IMR-90 (cell line): ENCODE data around the gene MAML3. TPM values are rescaled to one million over a fixed set of nuclear protein-coding genes. Genes with fewer than 3 reads are reported as not detected.

Experiments used
- ATAC-seq: fragments of 200-7000 bp; cut with Tn5 transposase; 2 replicates; pipeline ENCODE4 v1.9.1; 2020; ENCODE audit warnings: low read depth, mild to moderate bottlenecking, moderate library complexity
- BruUV-seq: library from RNA; stranded (reverse); fragments of 400-500 nt; replicated peaks from 2 replicates; lab custom pipeline; 2021; lab: Mats Ljungman, UMichigan
- CTCF ChIA-PET: fragments of 300-600 bp; formaldehyde crosslinking; extraction: SDS; loops from one replicate; lab custom pipeline; 2021; ENCODE audit warnings: antibody characterized with exemption; lab: Yijun Ruan, JAX
- POLR2A ChIA-PET: fragments of 300-600 bp; sonication (Branson Sonifier 250); formaldehyde crosslinking; loops from one replicate; lab custom pipeline; 2022; ENCODE audit warnings: antibody characterized with exemption; ENCODE audit not compliant: unreplicated experiment; lab: Charles Lee
- DNase-seq: peaks from one replicate; pipeline ENCODE4 v3.0.0; 2013
- H2AFZ ChIP-seq: replicated peaks from 2 replicates; pipeline ENCODE3; 2013; ENCODE audit warnings: low read length, mild to moderate bottlenecking; ENCODE audit not compliant: poor library complexity
- H2AK5ac ChIP-seq: 2 replicates; pipeline ENCODE4 v1.6.1; 2013; ENCODE audit warnings: low read depth, low read length, inconsistent platforms
- H2AK9ac ChIP-seq: replicated peaks from 2 replicates; pipeline ENCODE3; 2013; ENCODE audit warnings: mild to moderate bottlenecking, low read depth, low read length, moderate library complexity; ENCODE audit not compliant: poor library complexity
- H2BK120ac ChIP-seq: 2 replicates; pipeline ENCODE4 v1.6.1; 2013; ENCODE audit warnings: low read depth, low read length, inconsistent platforms
- H2BK15ac ChIP-seq: 3 replicates; pipeline ENCODE4 v1.6.1; 2013; ENCODE audit warnings: low read depth, low read length, inconsistent platforms
- H2BK20ac ChIP-seq: 2 replicates; pipeline ENCODE4 v1.6.1; 2013; ENCODE audit warnings: low read depth, mild to moderate bottlenecking, inconsistent platforms, low read length, moderate library complexity
- H2BK5ac ChIP-seq: 2 replicates; pipeline ENCODE4 v1.6.1; 2013; ENCODE audit warnings: mild to moderate bottlenecking, low read depth, low read length, inconsistent platforms; ENCODE audit not compliant: poor library complexity, severe bottlenecking
- H3K14ac ChIP-seq: replicated peaks from 2 replicates; pipeline ENCODE4 v1.6.1; 2013; ENCODE audit warnings: low read depth, low read length, inconsistent platforms
- H3K18ac ChIP-seq: 2 replicates; pipeline ENCODE4 v1.6.1; 2013; ENCODE audit warnings: low read depth, low read length, control low read depth
- H3K23ac ChIP-seq: 2 replicates; pipeline ENCODE4 v1.6.1; 2013; ENCODE audit warnings: low read depth, low read length, inconsistent platforms
- H3K27ac ChIP-seq: 2 replicates; pipeline ENCODE4 v1.5.1; 2013; ENCODE audit warnings: mild to moderate bottlenecking, control low read depth, low read length; ENCODE audit not compliant: insufficient read depth
- H3K27me3 ChIP-seq: 2 replicates; pipeline ENCODE4 v1.6.1; 2013; ENCODE audit warnings: low read length; ENCODE audit not compliant: control insufficient read depth, insufficient read depth
- H3K36me3 ChIP-seq: 2 replicates; pipeline ENCODE4 v1.6.1; 2013; ENCODE audit warnings: low read length, mixed read lengths; ENCODE audit not compliant: control insufficient read depth, insufficient read depth
- H3K4ac ChIP-seq: 2 replicates; pipeline ENCODE4 v1.6.1; 2013; ENCODE audit warnings: low read depth, low read length, inconsistent platforms
- H3K4me1 ChIP-seq: 2 replicates; pipeline ENCODE4 v1.6.1; 2013; ENCODE audit warnings: low read length, mixed read lengths; ENCODE audit not compliant: control insufficient read depth, insufficient read depth
- H3K4me2 ChIP-seq: 2 replicates; pipeline ENCODE4 v1.6.1; 2013; ENCODE audit warnings: low read depth, mild to moderate bottlenecking, control low read depth, low read length, moderate library complexity
- H3K4me3 ChIP-seq: 2 replicates; pipeline ENCODE4 v1.5.1; 2013; ENCODE audit warnings: low read depth, mild to moderate bottlenecking, control low read depth, low read length, moderate library complexity; ENCODE audit not compliant: insufficient read depth
- H3K56ac ChIP-seq: 2 replicates; pipeline ENCODE4 v1.6.1; 2013; ENCODE audit warnings: low read length, inconsistent platforms; ENCODE audit not compliant: insufficient read depth; ENCODE audit errors: extremely low read depth
- H3K79me1 ChIP-seq, 2 experiments: 2 replicates each; pipeline ENCODE4 v1.6.1; 2013; ENCODE audit warnings: low read length in 2 of 2, inconsistent platforms in 1 of 2, low read depth in 1 of 2
- H3K9ac ChIP-seq: 2 replicates; pipeline ENCODE4 v1.6.1; 2013; ENCODE audit warnings: low read depth, low read length, control low read depth
- H3K9me1 ChIP-seq: 2 replicates; pipeline ENCODE4 v1.6.1; 2013; ENCODE audit warnings: low read length, inconsistent platforms; ENCODE audit not compliant: insufficient read depth
- H3K9me3 ChIP-seq: 2 replicates; pipeline ENCODE4 v1.6.1; 2013; ENCODE audit warnings: low read length; ENCODE audit not compliant: control insufficient read depth, insufficient read depth
- H4K20me1 ChIP-seq: 2 replicates; pipeline ENCODE4 v1.6.1; 2013; ENCODE audit warnings: low read length, inconsistent platforms; ENCODE audit not compliant: insufficient read depth
- H4K5ac ChIP-seq: 2 replicates; pipeline ENCODE4 v1.6.1; 2013; ENCODE audit warnings: mild to moderate bottlenecking, low read depth, low read length, control low read depth
- H4K8ac ChIP-seq, 2 experiments: 2 replicates each; pipeline ENCODE4 v1.6.1; 2013; ENCODE audit warnings: low read depth in 2 of 2, low read length in 2 of 2, control low read depth in 1 of 2, inconsistent platforms in 1 of 2
- H4K91ac ChIP-seq: 2 replicates; pipeline ENCODE4 v1.6.1; 2013; ENCODE audit warnings: low read depth, low read length, inconsistent platforms; ENCODE audit not compliant: insufficient read depth
- BHLHE40 ChIP-seq: fragments of 150-350 bp; IDR thresholded peaks from 2 replicates; pipeline ENCODE4 v1.6.1; 2016; ENCODE audit warnings: mild to moderate bottlenecking, low read depth, low read length
- CEBPB ChIP-seq: IDR thresholded peaks from 2 replicates; pipeline ENCODE4 v1.6.1; 2012; ENCODE audit warnings: low read depth, low read length, improper control_type of control experiment
- CHD1 ChIP-seq: IDR thresholded peaks from 2 replicates; pipeline ENCODE4 v1.6.1; 2012; ENCODE audit warnings: low read depth, low read length, improper control_type of control experiment
- FOS ChIP-seq: fragments of 150-350 bp; IDR thresholded peaks from 2 replicates; pipeline ENCODE4 v1.6.1; 2016; ENCODE audit warnings: low read depth, low read length
- MAFK ChIP-seq: IDR thresholded peaks from 2 replicates; pipeline ENCODE4 v1.6.1; 2012; ENCODE audit warnings: low read depth, low read length, improper control_type of control experiment
- MAZ ChIP-seq: IDR thresholded peaks from 2 replicates; pipeline ENCODE4 v1.6.1; 2012; ENCODE audit warnings: low read depth, mild to moderate bottlenecking, low read length, improper control_type of control experiment, moderate library complexity, borderline replicate concordance
- MXI1 ChIP-seq: IDR thresholded peaks from 2 replicates; pipeline ENCODE4 v1.6.1; 2012; ENCODE audit warnings: low read depth, mild to moderate bottlenecking, low read length, moderate library complexity, borderline replicate concordance
- NFE2L2 ChIP-seq: fragments of 150-350 bp; IDR thresholded peaks from 2 replicates; pipeline ENCODE4 v1.6.1; 2016; ENCODE audit warnings: low read depth, mild to moderate bottlenecking, low read length
- POLR2A ChIP-seq: IDR thresholded peaks from 2 replicates; pipeline ENCODE4 v1.6.1; 2012; ENCODE audit warnings: mild to moderate bottlenecking, low read depth, low read length
- RAD21 ChIP-seq: IDR thresholded peaks from 2 replicates; pipeline ENCODE4 v1.6.1; 2012; ENCODE audit warnings: low read length, improper control_type of control experiment
- RCOR1 ChIP-seq: IDR thresholded peaks from 2 replicates; pipeline ENCODE4 v1.6.1; 2012; ENCODE audit warnings: mild to moderate bottlenecking, low read length, improper control_type of control experiment; ENCODE audit not compliant: insufficient replicate concordance
- RFX5 ChIP-seq: IDR thresholded peaks from 2 replicates; pipeline ENCODE4 v1.8.0; 2012; ENCODE audit warnings: low read depth, mild to moderate bottlenecking, low read length, moderate library complexity
- SMC3 ChIP-seq: fragments of 150-350 bp; IDR thresholded peaks from 2 replicates; pipeline ENCODE4 v1.6.1; 2016; ENCODE audit warnings: low read depth, mild to moderate bottlenecking, antibody characterized with exemption, low read length, moderate library complexity
- WGBS, 2 experiments: methylation state at CpG; one replicate each; pipeline versions ENCODE4 v1.1.5 to v1.1.7; 2013; ENCODE audit warnings: missing lambda C conversion rate in 2 of 2; ENCODE audit not compliant: insufficient read length in 1 of 2; ENCODE audit errors: extremely low coverage in 2 of 2; 5-methylcytosine and 5-hydroxymethylcytosine counted together
- dilution Hi-C: fragments of 300-500 bp; cut with HindIII; formaldehyde crosslinking; loops from one replicate; pipeline ENCODE4 v1.14.3; 2018; ENCODE audit warnings: low sequenced_read_pairs; ENCODE audit not compliant: unreplicated experiment
- in situ Hi-C: fragments of 300-500 bp; cut with MboI; formaldehyde crosslinking; loops from 3 replicates; pipeline ENCODE4 v1.14.3; 2019; ENCODE audit warnings: low sequenced_read_pairs, inconsistent platforms, mixed read lengths
- intact Hi-C: fragments of 100-400 bp; cut with micrococcal nuclease; formaldehyde crosslinking; loops from 2 replicates; pipeline ENCODE4 v1.10.0; 2022
- polyA plus RNA-seq, 3 experiments: library from polyadenylated mRNA; depleted of rRNA; stranded (reverse); fragments of >200 nt; gene quantifications; 2 replicates each; pipeline ENCODE4 v1.2.3, GENCODE V29; 2012; ENCODE audit warnings: low replicate concordance in 1 of 3
- total RNA-seq: library from RNA; depleted of rRNA; stranded (reverse); fragments of >200 nt; gene quantifications from 2 replicates; pipeline ENCODE4 v1.2.3, GENCODE V29; 2012
- TF ChIP-seq, protein P1 (sequence below): fragments of 150-350 bp; IDR thresholded peaks from 2 replicates; pipeline ENCODE4 v1.6.1; 2016; ENCODE audit warnings: low read depth, mild to moderate bottlenecking, low read length, moderate library complexity, borderline replicate concordance
- TF ChIP-seq, protein P2 (sequence below): conservative IDR thresholded peaks from 2 replicates; pipeline ENCODE4 v1.5.1; 2012; ENCODE audit warnings: mild to moderate bottlenecking, low read depth, low read length, improper control_type of control experiment
- TF ChIP-seq, protein P3 (sequence below): fragments of 150-350 bp; IDR thresholded peaks from 2 replicates; pipeline ENCODE4 v1.6.1; 2017; ENCODE audit warnings: mild to moderate bottlenecking, antibody characterized with exemption, low read length, low read depth

The MAML3 gene
- total and polyA plus RNA-seq, 2 of the 4 experiments (the other 2 are of a cell fraction) = 0.90 to 1.7 TPM

DNA sequence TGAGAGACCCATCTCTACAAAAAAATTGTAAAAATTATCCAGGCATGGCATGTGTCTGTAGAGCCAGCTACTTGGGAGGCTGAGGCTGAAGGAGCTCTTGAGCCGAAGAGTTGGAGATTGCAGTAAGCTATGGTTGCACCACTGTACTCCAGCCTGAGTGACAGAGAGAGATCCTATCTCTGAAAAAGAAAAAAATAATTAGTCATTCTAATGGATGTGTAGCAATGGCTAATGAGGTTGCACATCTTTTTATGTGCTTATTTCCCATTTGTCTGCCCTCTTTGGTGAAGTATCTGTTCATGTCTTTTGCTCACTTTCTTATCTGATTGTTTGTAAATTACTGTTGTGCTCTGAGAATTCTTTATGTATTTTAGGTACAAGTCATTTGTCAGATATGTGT, 19.0 kb upstream of the MAML3 start:
- H2BK5ac ChIP-seq = no peak overlapping the region
- H3K4me2 ChIP-seq = no peak overlapping the region
- ChIA-PET CTCF (no interaction called here), POLR2A (no interaction called here)
- dilution Hi-C loops (no loop called here), in situ Hi-C loops (no loop called here), intact Hi-C loops (no loop called here)
- no peak overlapping the region for H2BK20ac ChIP-seq
- no peaks in the 10 kb centered on the region for H3K4me1 ChIP-seq
- no peak overlapping the region for H4K8ac ChIP-seq
- H3K9ac ChIP-seq = no peak overlapping the region
- no peak overlapping the region for H3K4me3 ChIP-seq
- no peak overlapping the region for H2AK5ac ChIP-seq
- H2BK120ac ChIP-seq = no peak overlapping the region
- H3K79me1 ChIP-seq = no peaks in the 10 kb centered on the region
- no peak overlapping the region for H3K4ac ChIP-seq
- H3K27ac ChIP-seq = no peak overlapping the region
- no TSS peak for BruUV-seq
- no peak overlapping the region for H4K91ac ChIP-seq
- H2AK9ac ChIP-seq = no peak overlapping the region
- H3K18ac ChIP-seq = no peak overlapping the region
- no peak for ATAC-seq
- no peaks in the 10 kb centered on the region for H3K9me1 ChIP-seq
- no peak overlapping the region for H3K23ac ChIP-seq
- no peaks in the 10 kb centered on the region for H3K36me3 ChIP-seq
- H4K20me1 ChIP-seq = no peaks in the 10 kb centered on the region
- no peak overlapping the region for H2BK15ac ChIP-seq
- H3K27me3 ChIP-seq = no peaks in the 10 kb centered on the region
- H3K56ac ChIP-seq = no peak overlapping the region
- no peak overlapping the region for H3K14ac ChIP-seq
- TF ChIP-seq BHLHE40 (no peak), RCOR1 (no peak), CEBPB (no peak), MAZ (no peak), MXI1 (no peak), RFX5 (no peak), POLR2A (no peak), NFE2L2 (no peak), RAD21 (no peak), MAFK (no peak), SMC3 (no peak), CHD1 (no peak), FOS (no peak)
- TF ChIP-seq, protein P1, sequence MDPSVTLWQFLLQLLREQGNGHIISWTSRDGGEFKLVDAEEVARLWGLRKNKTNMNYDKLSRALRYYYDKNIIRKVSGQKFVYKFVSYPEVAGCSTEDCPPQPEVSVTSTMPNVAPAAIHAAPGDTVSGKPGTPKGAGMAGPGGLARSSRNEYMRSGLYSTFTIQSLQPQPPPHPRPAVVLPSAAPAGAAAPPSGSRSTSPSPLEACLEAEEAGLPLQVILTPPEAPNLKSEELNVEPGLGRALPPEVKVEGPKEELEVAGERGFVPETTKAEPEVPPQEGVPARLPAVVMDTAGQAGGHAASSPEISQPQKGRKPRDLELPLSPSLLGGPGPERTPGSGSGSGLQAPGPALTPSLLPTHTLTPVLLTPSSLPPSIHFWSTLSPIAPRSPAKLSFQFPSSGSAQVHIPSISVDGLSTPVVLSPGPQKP = no peak
- TF ChIP-seq, protein P2, sequence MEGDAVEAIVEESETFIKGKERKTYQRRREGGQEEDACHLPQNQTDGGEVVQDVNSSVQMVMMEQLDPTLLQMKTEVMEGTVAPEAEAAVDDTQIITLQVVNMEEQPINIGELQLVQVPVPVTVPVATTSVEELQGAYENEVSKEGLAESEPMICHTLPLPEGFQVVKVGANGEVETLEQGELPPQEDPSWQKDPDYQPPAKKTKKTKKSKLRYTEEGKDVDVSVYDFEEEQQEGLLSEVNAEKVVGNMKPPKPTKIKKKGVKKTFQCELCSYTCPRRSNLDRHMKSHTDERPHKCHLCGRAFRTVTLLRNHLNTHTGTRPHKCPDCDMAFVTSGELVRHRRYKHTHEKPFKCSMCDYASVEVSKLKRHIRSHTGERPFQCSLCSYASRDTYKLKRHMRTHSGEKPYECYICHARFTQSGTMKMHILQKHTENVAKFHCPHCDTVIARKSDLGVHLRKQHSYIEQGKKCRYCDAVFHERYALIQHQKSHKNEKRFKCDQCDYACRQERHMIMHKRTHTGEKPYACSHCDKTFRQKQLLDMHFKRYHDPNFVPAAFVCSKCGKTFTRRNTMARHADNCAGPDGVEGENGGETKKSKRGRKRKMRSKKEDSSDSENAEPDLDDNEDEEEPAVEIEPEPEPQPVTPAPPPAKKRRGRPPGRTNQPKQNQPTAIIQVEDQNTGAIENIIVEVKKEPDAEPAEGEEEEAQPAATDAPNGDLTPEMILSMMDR = no peak
- TF ChIP-seq, protein P3, sequence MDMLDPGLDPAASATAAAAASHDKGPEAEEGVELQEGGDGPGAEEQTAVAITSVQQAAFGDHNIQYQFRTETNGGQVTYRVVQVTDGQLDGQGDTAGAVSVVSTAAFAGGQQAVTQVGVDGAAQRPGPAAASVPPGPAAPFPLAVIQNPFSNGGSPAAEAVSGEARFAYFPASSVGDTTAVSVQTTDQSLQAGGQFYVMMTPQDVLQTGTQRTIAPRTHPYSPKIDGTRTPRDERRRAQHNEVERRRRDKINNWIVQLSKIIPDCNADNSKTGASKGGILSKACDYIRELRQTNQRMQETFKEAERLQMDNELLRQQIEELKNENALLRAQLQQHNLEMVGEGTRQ = no peak
- H2AFZ ChIP-seq = no peak overlapping the region
- H4K5ac ChIP-seq = no peak overlapping the region
- no CpG with 5 or more reads among the region's 1 CpG for WGBS, 2 experiments
- DNase-seq = no peak
- no peaks in the 10 kb centered on the region for H3K9me3 ChIP-seq
